ENCODE measurements around the gene MIPOL1. TPM values are rescaled to one million over a fixed set of nuclear protein-coding genes. Genes with fewer than 3 reads are reported as not detected.

The MIPOL1 gene
- total and polyA plus RNA-seq, 2 of the 13 experiments (the other 11 are each of a cell fraction or from before 2014, with no cell fraction given): 8.6 to 34.2 TPM

GRCh38 chr14:37172024-37172869 is 25.5 kb upstream of the MIPOL1 start, which contains the start of gene SLC25A21 (continued):
- peak; percentile 73; the same call in 1 of the 2 replicates for TF ChIP-seq ZBTB46 (CRISPR knock-in tag; IDR thresholded peaks at IDR 0.05; ENCODE audit: borderline replicate concordance)
- peak; percentile 29; the same call in 1 of the 2 replicates for TF ChIP-seq KDM6A (CRISPR knock-in tag; IDR thresholded peaks at IDR 0.05; ENCODE audit: low read depth)
- TF ChIP-seq DMTF1 (CRISPR knock-in tag; IDR thresholded peaks at IDR 0.05): 0 out of 2 replicates have a peak, but pooled peaks have one; percentile 69
- no peak for TF ChIP-seq ZNF879 (CRISPR knock-in tag; IDR thresholded peaks at IDR 0.05)
- TF ChIP-seq E2F1 (CRISPR knock-in tag; IDR thresholded peaks at IDR 0.05): peak; percentile 80
- TF ChIP-seq ZNF678 (CRISPR knock-in tag; IDR thresholded peaks at IDR 0.05): peak; percentile 97
- TF ChIP-seq ZFX (CRISPR knock-in tag; IDR thresholded peaks at IDR 0.05; ENCODE audit: low read depth): peak; percentile 96
- no peak for TF ChIP-seq CREB1 (IDR thresholded peaks at IDR 0.05)
- no peak for TF ChIP-seq CREB1 (CRISPR knock-in tag; IDR thresholded peaks at IDR 0.05)
- no peak for TF ChIP-seq ZNF282 (IDR thresholded peaks at IDR 0.05; ENCODE audit: partially characterized antibody)
- TF ChIP-seq SPEN (CRISPR knock-in tag; IDR thresholded peaks at IDR 0.05; ENCODE audit: low read depth): peak; percentile 94
- TF ChIP-seq ZBTB38 (CRISPR knock-in tag; IDR thresholded peaks at IDR 0.05): peak; percentile 97
- peak; percentile 98 for TF ChIP-seq ZNF607 (CRISPR knock-in tag; IDR thresholded peaks at IDR 0.05; ENCODE audit: borderline replicate concordance)
- TF ChIP-seq AGO1 (IDR thresholded peaks at IDR 0.05; ENCODE audit: low read depth, low read length, poor library complexity, severe bottlenecking): peak; percentile 92
- TF ChIP-seq ZNF263 (CRISPR knock-in tag; IDR thresholded peaks at IDR 0.05): peak; percentile 89
- TF ChIP-seq ZNF513 (CRISPR knock-in tag; conservative IDR thresholded peaks at IDR 0.05): 0 out of 2 replicates have a peak, but pooled peaks have one; percentile 70
- peak; percentile 90 for TF ChIP-seq CCAR2 (optimal IDR thresholded peaks at IDR 0.05; ENCODE audit: low read depth, low read length)
- TF ChIP-seq RXRB (CRISPR knock-in tag; IDR thresholded peaks at IDR 0.05; ENCODE audit: borderline replicate concordance): peak; percentile 71
- TF ChIP-seq ZNF552 (CRISPR knock-in tag; IDR thresholded peaks at IDR 0.05; ENCODE audit: borderline replicate concordance): peak; percentile 91; the same call in 1 of the 2 replicates
- TF ChIP-seq BCL6 (CRISPR knock-in tag; IDR thresholded peaks at IDR 0.05): peak; percentile 61
- TF ChIP-seq ELF1 (CRISPR knock-in tag; IDR thresholded peaks at IDR 0.05): peak; percentile 74
- TF ChIP-seq CENPX (CRISPR knock-in tag; IDR thresholded peaks at IDR 0.05): no peak
- TF ChIP-seq ZFP36L2 (CRISPR knock-in tag; IDR thresholded peaks at IDR 0.05): peak; percentile 35; the same call in 1 of the 2 replicates
